Smooth muscle cell (in vitro differentiated cells): ENCODE measurements around the gene CETP. TPM values are rescaled to one million over a fixed set of nuclear protein-coding genes. Genes with fewer than 3 reads are reported as not detected.
A peak's percentile ranks its signal among the peaks of the same experiment; 100 is the strongest.

Experiments used
- DNase-seq: peaks from one replicate; lab custom pipeline; 2025; ENCODE audit not compliant: unreplicated experiment; lab: John Stamatoyannopoulos, UW
- H2AFZ ChIP-seq: fragments of 200-600 bp; sonication (generic); 2 replicates; pipeline ENCODE4 v1.6.0; 2016; ENCODE audit warnings: antibody characterized with exemption, low read depth, mild to moderate bottlenecking
- H3F3A ChIP-seq: fragments of 200-600 bp; sonication (generic); 2 replicates; pipeline ENCODE4 v1.6.0; 2017; ENCODE audit warnings: antibody characterized with exemption, low read depth
- H3K27ac ChIP-seq: fragments of 200-600 bp; sonication (generic); 2 replicates; pipeline ENCODE4 v1.5.1; 2016; ENCODE audit warnings: low read depth, mild to moderate bottlenecking
- H3K27me3 ChIP-seq: fragments of 200-600 bp; sonication (generic); 2 replicates; pipeline ENCODE4 v1.6.1; 2016; ENCODE audit warnings: low read depth, mild to moderate bottlenecking
- H3K36me3 ChIP-seq: fragments of 200-600 bp; sonication (generic); 2 replicates; pipeline ENCODE4 v1.5.1; 2016; ENCODE audit warnings: low read depth
- H3K4me1 ChIP-seq: fragments of 200-600 bp; sonication (generic); 2 replicates; pipeline ENCODE4 v1.5.1; 2016; ENCODE audit warnings: low read depth
- H3K4me2 ChIP-seq: fragments of 200-600 bp; sonication (generic); 2 replicates; pipeline ENCODE4 v1.6.0; 2016; ENCODE audit warnings: mild to moderate bottlenecking
- H3K4me3 ChIP-seq: fragments of 200-600 bp; sonication (generic); 2 replicates; pipeline ENCODE4 v1.5.1; 2016; ENCODE audit warnings: mild to moderate bottlenecking
- H3K79me2 ChIP-seq: fragments of 200-600 bp; sonication (generic); 2 replicates; pipeline ENCODE4 v1.6.0; 2016; ENCODE audit warnings: low read depth, mild to moderate bottlenecking
- H3K9ac ChIP-seq: fragments of 200-600 bp; sonication (generic); 2 replicates; pipeline ENCODE4 v1.6.0; 2016; ENCODE audit warnings: low read depth
- H3K9me3 ChIP-seq: fragments of 200-600 bp; sonication (generic); replicated peaks from 2 replicates; pipeline ENCODE4 v1.5.1; 2016; ENCODE audit warnings: low read depth
- H4K20me1 ChIP-seq: fragments of 200-600 bp; sonication (generic); 2 replicates; pipeline ENCODE4 v1.6.0; 2016; ENCODE audit warnings: low read depth
- WGBS: methylation state at CpG from one replicate; pipeline ENCODE4 v1.1.7; 2016; ENCODE audit warnings: low lambda C conversion rate; 5-methylcytosine and 5-hydroxymethylcytosine counted together
- polyA plus RNA-seq: library from polyadenylated mRNA; unstranded; fragments of >200 nt; fragmentation: Nextera tagmentation; extraction: Ambion mirVana; gene quantifications from 2 replicates; pipeline ENCODE4 v1.2.1, GENCODE V29; 2016
- total RNA-seq: library from RNA; depleted of rRNA; stranded (reverse); fragments of >200 nt; gene quantifications from 2 replicates; pipeline ENCODE4 v1.2.3, GENCODE V29; 2014
- TF ChIP-seq, protein P1 (sequence below): fragments of 200-600 bp; sonication (generic); IDR thresholded peaks from 2 replicates; pipeline ENCODE4 v1.5.1; 2017; ENCODE audit warnings: borderline replicate concordance, mild to moderate bottlenecking, antibody characterized with exemption; ENCODE audit not compliant: insufficient read depth, poor library complexity, severe bottlenecking

CETP gene
- total and polyA plus RNA-seq, 2 experiments from 2014 or later, result not detected

- H3K4me1 ChIP-seq, result no peaks in the 10 kb centered on the region
- no peaks in the 10 kb centered on the region for H3K9me3 ChIP-seq
- H2AFZ ChIP-seq, result no peak overlapping the region
- no peak overlapping the region for H3K4me3 ChIP-seq
- no peak for DNase-seq
- TF ChIP-seq, protein P1, sequence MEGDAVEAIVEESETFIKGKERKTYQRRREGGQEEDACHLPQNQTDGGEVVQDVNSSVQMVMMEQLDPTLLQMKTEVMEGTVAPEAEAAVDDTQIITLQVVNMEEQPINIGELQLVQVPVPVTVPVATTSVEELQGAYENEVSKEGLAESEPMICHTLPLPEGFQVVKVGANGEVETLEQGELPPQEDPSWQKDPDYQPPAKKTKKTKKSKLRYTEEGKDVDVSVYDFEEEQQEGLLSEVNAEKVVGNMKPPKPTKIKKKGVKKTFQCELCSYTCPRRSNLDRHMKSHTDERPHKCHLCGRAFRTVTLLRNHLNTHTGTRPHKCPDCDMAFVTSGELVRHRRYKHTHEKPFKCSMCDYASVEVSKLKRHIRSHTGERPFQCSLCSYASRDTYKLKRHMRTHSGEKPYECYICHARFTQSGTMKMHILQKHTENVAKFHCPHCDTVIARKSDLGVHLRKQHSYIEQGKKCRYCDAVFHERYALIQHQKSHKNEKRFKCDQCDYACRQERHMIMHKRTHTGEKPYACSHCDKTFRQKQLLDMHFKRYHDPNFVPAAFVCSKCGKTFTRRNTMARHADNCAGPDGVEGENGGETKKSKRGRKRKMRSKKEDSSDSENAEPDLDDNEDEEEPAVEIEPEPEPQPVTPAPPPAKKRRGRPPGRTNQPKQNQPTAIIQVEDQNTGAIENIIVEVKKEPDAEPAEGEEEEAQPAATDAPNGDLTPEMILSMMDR, result no peak
- no peak overlapping the region for H3K9ac ChIP-seq
- H3K36me3 ChIP-seq, result no peaks in the 10 kb centered on the region
- no peak overlapping the region for H3K27ac ChIP-seq
- WGBS, result 81% methylated on average over 13 of the region's 13 CpGs
- H3K79me2 ChIP-seq, result no peaks in the 10 kb centered on the region
- no peaks in the 10 kb centered on the region for H4K20me1 ChIP-seq
- H3K27me3 ChIP-seq, result no peaks in the 10 kb centered on the region
- no peak overlapping the region for H3K4me2 ChIP-seq
- peaks cover under 1% of the 10 kb centered on the region for H3F3A ChIP-seq
Observed at GRCh38 chr16:56960681-56961281, 969 bp upstream of the CETP start.

DNA sequence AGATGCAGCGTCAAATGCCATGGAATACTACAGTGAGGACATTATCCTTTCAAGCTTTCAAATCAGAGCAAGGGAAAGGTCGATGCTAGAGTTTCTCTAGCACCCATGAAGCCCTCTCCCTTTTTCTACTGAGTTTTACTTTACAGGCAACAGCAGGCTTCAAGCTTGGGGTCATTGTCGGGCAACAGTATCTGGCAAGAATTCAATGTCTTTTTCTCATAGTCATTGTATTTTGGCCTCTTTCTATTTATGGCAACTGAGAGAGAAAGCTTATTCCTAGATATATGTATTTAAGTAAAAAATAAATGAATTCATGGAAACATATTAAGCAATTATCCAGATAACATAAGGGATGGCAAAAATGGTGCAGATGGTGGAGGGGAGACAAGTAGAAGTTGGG, 364 bp upstream of the CETP start:
- no peak overlapping the region for H3K9ac ChIP-seq
- no peak overlapping the region for H3K4me2 ChIP-seq
- no peaks in the 10 kb centered on the region for H3K4me1 ChIP-seq
- DNase-seq, result no peak
- H3K36me3 ChIP-seq, result no peaks in the 10 kb centered on the region
- no peaks in the 10 kb centered on the region for H3K27me3 ChIP-seq
- no peak overlapping the region for H3K4me3 ChIP-seq
- no peaks in the 10 kb centered on the region for H4K20me1 ChIP-seq
- TF ChIP-seq, protein P1, result no peak
- 87% methylated on average over 3 of the region's 3 CpGs for WGBS
- H3K9me3 ChIP-seq, result no peaks in the 10 kb centered on the region
- no peak overlapping the region for H2AFZ ChIP-seq
- H3K27ac ChIP-seq, result no peak overlapping the region
- peaks cover 6% of the 10 kb centered on the region for H3F3A ChIP-seq
- no peaks in the 10 kb centered on the region for H3K79me2 ChIP-seq

- Histone ChIP-seq H4K20me1 (no peaks in the 10 kb centered on the region), H3K27me3 (no peaks in the 10 kb centered on the region), H3K9ac (no peak overlapping the region), H3F3A (peaks cover 10% of the 10 kb centered on the region), H3K9me3 (no peaks in the 10 kb centered on the region), H2AFZ (no peak overlapping the region), H3K36me3 (no peaks in the 10 kb centered on the region), H3K4me2 (no peak overlapping the region), H3K79me2 (no peaks in the 10 kb centered on the region), H3K27ac (peak overlapping the region; percentile 65), H3K4me1 (no peaks in the 10 kb centered on the region), H3K4me3 (no peak overlapping the region)
- TF ChIP-seq, protein P1, result peak; percentile 52
- 46% methylated on average over 30 of the region's 30 CpGs for WGBS
- DNase-seq, result no peak
Observed at GRCh38 chr16:56964243-56965148, 2.7 kb downstream of the CETP start.
